Activated CD4-positive, alpha-beta T cell treated with anti-CD3 and anti-CD28 coated beads, Interleukin-2, amount 50 U/mL, for 24 hours (primary cell): ENCODE data around the gene DOCK1.

Source experiments
- DNase-seq, 2 donors: peaks; one replicate each; pipeline ENCODE4 v3.0.0-alpha.2; 2020; ENCODE audit warnings: low read depth in 1 of 2, low spot score in 1 of 2

The DOCK1 gene

GRCh38 chr10:127129104-127129503 lies 223.9 kb downstream of the DOCK1 start:
- no peak for DNase-seq

GRCh38 chr10:127132451-127132850 lies 227.2 kb downstream of the DOCK1 start:
- no peak for DNase-seq

- no peak for DNase-seq
Measured at GRCh38 chr10:127133225-127133624, 228.0 kb downstream of the DOCK1 start.

GRCh38 chr10:127133672-127134500 lies 228.7 kb downstream of the DOCK1 start:
- DNase-seq: no peak

GRCh38 chr10:127135844-127136577 lies 230.8 kb downstream of the DOCK1 start:
- DNase-seq: no peak

GRCh38 chr10:127137391-127137790 lies 232.2 kb downstream of the DOCK1 start:
- DNase-seq: no peak

- DNase-seq: no peak
Measured at GRCh38 chr10:127142136-127142535, 236.9 kb downstream of the DOCK1 start.

GRCh38 chr10:127142856-127143255 lies 237.6 kb downstream of the DOCK1 start:
- no peak for DNase-seq

- no peak for DNase-seq
Measured at GRCh38 chr10:127145173-127145572, 239.9 kb downstream of the DOCK1 start.

GRCh38 chr10:127146661-127147060 lies 241.4 kb downstream of the DOCK1 start:
- DNase-seq: no peak

- no peak for DNase-seq
Measured at GRCh38 chr10:127148066-127148932, 243.1 kb downstream of the DOCK1 start.

- no peak for DNase-seq
Measured at GRCh38 chr10:127148933-127149220, 243.6 kb downstream of the DOCK1 start.

GRCh38 chr10:127149501-127150081 lies 244.4 kb downstream of the DOCK1 start:
- DNase-seq: no peak

- no peak for DNase-seq
Measured at GRCh38 chr10:127150136-127150535, 244.9 kb downstream of the DOCK1 start.

GRCh38 chr10:127151541-127151940 lies 246.3 kb downstream of the DOCK1 start:
- no peak for DNase-seq

GRCh38 chr10:127151981-127152699 lies 246.9 kb downstream of the DOCK1 start:
- no peak for DNase-seq

GRCh38 chr10:127153181-127153580 lies 248.0 kb downstream of the DOCK1 start:
- no peak for DNase-seq

GRCh38 chr10:127154831-127155620 lies 249.8 kb downstream of the DOCK1 start:
- no peak for DNase-seq

- DNase-seq: no peak
Measured at GRCh38 chr10:127157089-127157488, 251.9 kb downstream of the DOCK1 start.
